Measurements from ENCODE around the gene RHOU.
"Not testable (repeated sequence)": the region's sequence is repeated elsewhere in the genome, so short reads cannot be mapped to it uniquely, and the experiment has no call there.

RHOU gene

GRCh38 chr1:228734881-228735801, at the start of gene RHOU:
RHOU (plus strand) TSS chr1:228735479; CDS start chr1:228735743, 264 bp downstream.
- DNase-seq (ENCODE audit: low spot score): peak; percentile 24

DNA sequence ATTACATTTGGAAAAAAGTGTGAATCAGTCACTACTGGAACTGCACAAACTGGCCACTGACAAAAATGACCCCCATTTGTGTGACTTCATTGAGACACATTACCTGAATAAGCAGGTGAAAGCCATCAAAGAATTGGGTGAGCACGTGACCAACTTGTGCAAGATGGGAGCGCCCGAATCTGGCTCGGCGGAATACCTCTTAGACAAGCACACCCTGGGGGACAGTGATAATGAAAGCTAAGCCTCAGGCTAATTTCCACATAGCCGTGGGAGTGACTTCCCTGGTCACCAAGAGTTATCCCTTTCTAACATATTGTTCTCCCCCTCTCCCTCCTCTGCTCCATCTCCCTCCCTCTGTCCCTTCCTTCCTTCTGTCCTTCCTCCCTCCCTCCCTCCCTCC, 47.7 kb upstream of the RHOU start:
- no peak for DNase-seq (ENCODE audit: low spot score)

DNA sequence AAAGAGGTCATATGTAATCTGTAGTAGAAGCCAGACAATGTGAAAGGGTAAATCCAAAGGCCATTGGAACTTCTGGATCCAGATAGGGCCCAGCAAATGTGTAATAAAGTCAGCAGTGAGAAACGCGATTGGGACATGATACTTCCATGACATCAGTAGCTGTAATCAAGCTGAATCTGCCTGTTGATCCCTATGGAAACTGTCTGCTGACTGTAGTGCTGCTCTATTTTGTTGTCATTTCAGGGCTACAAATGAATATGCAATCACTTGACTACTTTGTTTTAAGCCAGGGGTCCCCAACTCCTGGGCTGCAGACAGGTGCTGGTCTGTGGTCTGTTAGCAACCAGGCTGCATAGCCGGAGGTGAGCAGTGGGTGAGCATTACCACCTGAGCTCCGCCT, 46.0 kb upstream of the RHOU start:
- no peak for DNase-seq (ENCODE audit: low spot score)

DNA sequence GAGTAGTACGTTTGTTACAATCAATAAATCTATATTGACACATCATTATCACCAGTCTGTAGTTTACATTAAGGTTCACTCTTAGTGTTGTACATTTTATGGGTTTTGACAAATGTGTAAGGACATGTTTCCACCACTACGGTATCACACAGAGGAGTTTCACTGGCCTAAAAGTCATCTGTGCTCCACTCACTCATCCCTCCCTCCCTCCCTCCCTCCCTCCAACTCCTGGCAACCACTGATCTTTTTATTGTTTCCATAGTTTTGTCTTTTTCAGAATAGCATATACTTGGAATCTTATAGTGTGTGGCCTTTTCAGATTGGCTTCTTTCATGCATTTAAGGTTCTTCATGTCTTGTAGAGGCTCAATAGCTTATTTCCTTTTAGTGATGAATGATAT, 44.1 kb upstream of the RHOU start:
- no peak for DNase-seq (ENCODE audit: low spot score)

GRCh38 chr1:228691926-228692325, 43.4 kb upstream of the RHOU start:
- no peak for DNase-seq (ENCODE audit: low spot score)

GRCh38 chr1:228694447-228694846, 40.8 kb upstream of the RHOU start:
- DNase-seq (ENCODE audit: low spot score): not testable (repeated sequence)

DNA sequence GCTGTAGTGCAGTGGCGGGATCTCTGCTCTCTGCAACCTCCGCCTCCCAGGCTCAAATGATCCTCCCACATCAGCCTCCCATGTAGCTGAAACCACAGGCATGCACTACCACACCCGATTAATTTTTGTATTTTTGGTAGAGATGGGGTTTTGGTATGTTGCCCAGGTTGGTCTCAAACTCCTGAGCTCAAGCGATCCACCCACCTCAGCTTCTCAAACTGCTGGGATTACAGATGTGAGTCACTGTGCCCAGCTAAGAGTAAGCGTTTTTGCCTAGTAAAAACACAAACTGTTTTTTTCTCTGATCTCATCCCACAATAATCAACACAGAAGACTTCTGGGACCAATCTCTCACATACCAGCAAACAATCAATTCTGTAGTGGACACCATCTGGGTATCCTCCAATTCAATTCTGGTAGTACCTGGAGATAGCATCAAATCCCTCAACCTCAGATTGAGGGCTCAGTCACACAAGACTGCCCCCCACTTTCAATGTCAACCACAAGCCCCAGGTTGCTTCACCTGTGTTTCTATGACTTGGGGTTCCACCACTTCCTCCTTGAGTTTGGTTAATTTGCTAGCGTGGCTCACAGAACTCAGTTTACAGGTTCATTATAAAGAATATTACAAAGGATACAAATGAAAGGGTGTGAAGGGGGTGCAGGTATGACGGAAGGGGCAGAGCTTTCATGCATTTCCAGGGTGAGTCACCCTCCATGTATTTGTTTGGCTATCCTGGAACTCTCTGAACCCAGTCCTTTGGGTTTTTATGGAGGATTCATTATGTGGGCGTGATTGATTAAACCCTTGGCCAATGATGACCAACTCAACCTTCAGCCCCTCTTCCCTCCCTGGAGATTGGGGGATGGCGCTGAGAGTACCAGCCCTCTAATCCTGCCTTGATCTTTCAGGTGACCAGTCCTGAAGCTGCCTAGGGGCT, 40.0 kb upstream of the RHOU start:
- no peak for DNase-seq (ENCODE audit: low spot score)

GRCh38 chr1:228697207-228698016, 37.9 kb upstream of the RHOU start:
- no peak for DNase-seq (ENCODE audit: low spot score)

DNA sequence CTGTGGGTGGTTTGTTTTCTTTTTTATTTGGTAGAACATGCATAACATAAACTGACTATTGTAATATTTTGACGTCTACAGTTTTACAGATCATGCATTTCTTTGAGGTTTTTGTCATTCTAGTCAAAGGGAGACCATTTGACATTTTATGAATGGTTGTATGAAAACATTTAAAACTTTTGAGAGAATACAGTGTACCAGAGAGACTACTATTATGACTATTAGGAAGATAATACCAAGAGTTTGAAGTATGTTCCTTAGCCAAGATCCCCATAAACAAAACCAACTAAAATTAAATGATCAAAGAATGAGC, 37.3 kb upstream of the RHOU start:
- no peak for DNase-seq (ENCODE audit: low spot score)

- DNase-seq (ENCODE audit: low spot score): no peak
These were observed 32.8 kb upstream of the RHOU start for GRCh38 chr1:228702433-228702832.

DNA sequence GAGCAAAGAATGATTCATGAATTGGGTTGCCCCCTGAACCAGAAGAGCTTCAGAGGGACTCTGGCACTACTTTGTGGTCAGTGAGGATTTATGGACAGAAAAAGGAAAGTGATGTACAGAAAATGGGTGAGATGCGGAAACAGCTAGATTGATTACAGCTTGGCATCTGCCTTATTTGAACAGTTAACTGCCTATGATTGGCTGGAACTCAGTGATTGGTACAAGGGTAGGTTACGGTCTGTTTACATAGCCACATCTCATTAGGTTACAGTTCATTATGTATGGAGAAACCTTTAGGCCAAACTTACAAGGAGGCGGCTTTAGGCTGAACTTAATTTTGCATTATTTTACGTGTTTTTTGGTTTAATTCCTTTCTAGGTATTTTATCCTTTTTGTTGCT, 29.0 kb upstream of the RHOU start:
- DNase-seq (ENCODE audit: low spot score): no peak

GRCh38 chr1:228717081-228717480, 18.2 kb upstream of the RHOU start:
- DNase-seq (ENCODE audit: low spot score): no peak

DNA sequence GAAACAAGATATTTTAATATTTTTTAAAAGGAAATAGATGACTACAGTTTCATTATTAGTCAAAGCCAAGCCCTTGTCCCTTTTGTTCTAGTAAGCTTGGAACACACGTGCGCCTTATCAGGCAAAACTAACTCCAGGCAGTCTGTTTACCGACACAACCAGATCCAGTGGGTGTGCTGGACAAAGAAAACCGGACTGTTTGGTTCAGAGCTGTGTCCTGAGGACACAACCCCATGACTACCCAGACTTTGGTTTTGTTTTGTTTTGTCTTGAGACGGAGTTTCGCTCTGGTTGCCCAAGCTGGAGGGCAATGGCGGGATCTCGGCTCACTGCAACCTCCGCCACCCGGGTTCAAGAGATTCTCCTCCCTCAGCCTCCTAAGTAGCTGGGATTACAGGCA, 13.9 kb upstream of the RHOU start:
- no peak for DNase-seq (ENCODE audit: low spot score)

DNA sequence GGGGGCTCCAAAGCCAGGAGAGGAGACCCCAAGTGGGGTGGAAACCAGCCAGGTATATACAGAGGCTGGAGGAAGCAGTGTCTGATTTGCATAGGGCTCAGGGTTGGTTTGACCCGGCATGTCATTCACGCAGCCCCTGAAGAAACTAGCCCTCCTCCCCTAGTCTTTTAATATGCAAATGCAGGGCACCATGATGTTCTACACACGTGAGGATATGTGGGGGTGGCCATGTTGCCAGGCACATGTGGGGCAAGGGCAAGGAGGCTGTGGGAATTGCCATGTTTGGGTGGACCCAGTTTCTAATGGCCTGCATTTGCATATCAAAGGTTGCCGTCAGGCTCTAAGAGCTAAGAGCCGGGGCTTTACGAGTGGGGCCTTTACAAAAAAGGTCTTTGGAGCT, 12.0 kb upstream of the RHOU start:
- DNase-seq (ENCODE audit: low spot score): no peak

DNA sequence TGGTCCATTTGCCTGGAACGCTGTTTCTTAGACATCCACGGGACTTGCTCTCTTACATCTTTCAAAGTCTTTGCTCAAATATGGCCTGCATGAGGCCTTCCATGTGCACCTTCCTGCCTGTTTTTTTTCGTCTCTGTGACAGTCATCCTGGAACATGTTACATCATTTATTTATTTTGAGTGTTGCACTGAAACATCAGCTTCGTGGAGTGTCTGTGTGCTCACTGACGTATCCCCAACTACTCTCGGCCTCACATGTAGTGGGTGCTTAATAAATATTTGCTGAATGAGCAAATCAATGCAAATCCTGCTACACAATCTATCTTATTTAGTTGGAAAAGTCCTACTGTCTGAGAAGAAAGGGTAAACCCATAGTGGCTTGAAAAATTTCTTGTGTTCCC, 11.4 kb upstream of the RHOU start:
- no peak for DNase-seq (ENCODE audit: low spot score)

GRCh38 chr1:228725178-228725577, 10.1 kb upstream of the RHOU start:
- no peak for DNase-seq (ENCODE audit: low spot score)

GRCh38 chr1:228727681-228728171, 7.6 kb upstream of the RHOU start:
- DNase-seq (ENCODE audit: low spot score): no peak

- DNase-seq (ENCODE audit: low spot score): no peak
These were observed 2.9 kb upstream of the RHOU start for GRCh38 chr1:228732426-228732825.

DNA sequence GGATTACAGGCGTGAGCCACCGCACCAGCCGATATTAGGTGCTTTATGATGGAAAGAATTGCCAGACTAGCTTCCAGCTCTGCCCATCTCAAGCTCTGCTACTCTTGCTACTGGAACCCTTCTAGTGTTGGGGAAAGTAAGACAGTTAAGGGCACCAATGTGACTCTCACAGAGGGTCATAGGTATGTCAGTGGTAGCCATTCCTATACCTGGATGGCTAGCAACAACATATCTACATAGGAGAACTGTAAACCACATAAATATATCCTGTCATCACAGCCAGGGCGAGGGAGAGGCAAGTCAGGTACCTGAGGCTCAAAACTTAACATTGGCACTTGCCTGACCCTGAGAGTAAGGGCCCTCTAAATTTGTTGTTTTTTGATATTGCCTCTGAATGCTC, 1.7 kb upstream of the RHOU start:
- no peak for DNase-seq (ENCODE audit: low spot score)

GRCh38 chr1:228735871-228736586, 750 bp downstream of the RHOU start:
- DNase-seq (ENCODE audit: low spot score): no peak

DNA sequence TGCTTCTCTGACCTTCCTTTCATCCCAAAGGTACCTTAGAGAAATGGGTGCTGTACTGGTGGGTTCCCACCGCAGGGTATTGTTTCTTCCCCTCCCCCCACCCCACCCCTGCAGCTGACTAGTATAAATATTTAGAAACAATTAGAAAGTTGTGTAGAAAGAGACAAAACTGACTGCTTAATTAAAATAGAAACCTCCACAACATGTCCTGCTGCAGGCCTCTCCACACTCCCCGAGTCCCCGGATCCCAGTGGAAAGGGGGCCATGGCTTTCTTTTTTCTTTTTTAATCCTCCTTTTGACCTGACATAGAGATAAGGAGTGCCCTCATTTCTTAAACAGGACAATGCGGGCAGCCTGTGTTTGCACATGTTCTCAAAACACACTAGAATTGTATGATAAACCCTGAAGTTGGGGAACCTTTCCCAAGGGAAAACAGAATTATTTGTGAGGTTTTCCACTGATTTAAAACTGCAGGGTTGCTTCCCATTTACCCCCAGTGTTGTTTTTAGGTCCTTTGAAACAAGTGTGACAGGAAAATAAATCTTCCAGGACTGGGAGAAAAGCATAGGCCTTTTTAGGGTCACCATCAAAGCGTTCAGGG, 1.7 kb downstream of the RHOU start:
- no peak for DNase-seq (ENCODE audit: low spot score)

All from hepatic stellate cell (primary cell).